HepG2 (cell line): ENCODE results near the gene PIEZO1. TPM values are rescaled to one million over a fixed set of nuclear protein-coding genes. Genes with fewer than 3 reads are reported as not detected.
A peak's percentile ranks its signal among the peaks of the same experiment; 100 is the strongest.

Experiments
- AGO2 ChIP-seq: fragments of 200-400 bp; formaldehyde crosslinking; optimal IDR thresholded peaks from 2 replicates; pipeline ENCODE3; 2017; ENCODE audit warnings: mild to moderate bottlenecking, low read depth, low read length, moderate library complexity
- EEA1 ChIP-seq: sonication (generic); formaldehyde crosslinking; IDR thresholded peaks from 2 replicates; pipeline ENCODE4 v1.5.1; 2020; ENCODE audit warnings: mild to moderate bottlenecking, missing genetic modification reagents, borderline replicate concordance
- ELF3 ChIP-seq: IDR thresholded peaks from 2 replicates; pipeline ENCODE4 v1.6.1; 2016; ENCODE audit warnings: missing genetic modification reagents, missing compliant biosample characterization
- GTF3A ChIP-seq: sonication (generic); formaldehyde crosslinking; conservative IDR thresholded peaks from 2 replicates; pipeline ENCODE4 v1.4.0; 2020; ENCODE audit warnings: mild to moderate bottlenecking, missing genetic modification reagents
- HOXA7 ChIP-seq: sonication (generic); formaldehyde crosslinking; IDR thresholded peaks from 2 replicates; pipeline ENCODE4 v1.8.1; 2022; ENCODE audit warnings: mild to moderate bottlenecking, missing genetic modification reagents, moderate library complexity
- IRF2 ChIP-seq: IDR thresholded peaks from 2 replicates; pipeline ENCODE4 v1.6.1; 2018; ENCODE audit warnings: missing genetic modification reagents, missing compliant biosample characterization
- KDM3A ChIP-seq: IDR thresholded peaks from 2 replicates; pipeline ENCODE4 v1.6.1; 2018; ENCODE audit warnings: low read depth, missing compliant biosample characterization
- MAX ChIP-seq: IDR thresholded peaks from 2 replicates; pipeline ENCODE4 v1.6.1; 2012; ENCODE audit warnings: inconsistent platforms
- MAZ ChIP-seq, 2 experiments: sonication (generic) in 1 of 2; formaldehyde crosslinking in 1 of 2; IDR thresholded peaks; 2 replicates each; pipeline versions ENCODE4 v1.5.0 to v1.6.1; 2012 to 2020; ENCODE audit warnings: low read depth in 2 of 2, mild to moderate bottlenecking in 2 of 2, borderline replicate concordance in 1 of 2, improper control_type of control experiment in 1 of 2, low read length in 1 of 2, missing genetic modification reagents in 1 of 2, moderate library complexity in 1 of 2
- MBNL3 ChIP-seq: fragments of 250-450 bp; sonication (Bioruptor Pico); conservative IDR thresholded peaks from 2 replicates; pipeline ENCODE4 v1.8.0; 2022; ENCODE audit warnings: mild to moderate bottlenecking, inconsistent platforms
- MEF2D ChIP-seq: sonication (generic); formaldehyde crosslinking; IDR thresholded peaks from 2 replicates; pipeline ENCODE4 v1.5.1; 2020; ENCODE audit warnings: mild to moderate bottlenecking, missing genetic modification reagents
- MTF2 ChIP-seq: sonication (generic); formaldehyde crosslinking; IDR thresholded peaks from 2 replicates; pipeline ENCODE4 v1.5.0; 2020; ENCODE audit warnings: missing genetic modification reagents, borderline replicate concordance
- NFRKB ChIP-seq: fragments of 450-650 bp; IDR thresholded peaks from 2 replicates; pipeline ENCODE4 v1.6.1; 2017
- NR2F6 ChIP-seq, 2 experiments: IDR thresholded peaks; 2 replicates each; pipeline ENCODE4 v1.6.1; 2016; ENCODE audit warnings: antibody characterized with exemption in 1 of 2, mild to moderate bottlenecking in 1 of 2
- PAWR ChIP-seq: sonication (generic); formaldehyde crosslinking; IDR thresholded peaks from 2 replicates; pipeline ENCODE4 v1.4.0; 2020; ENCODE audit warnings: missing genetic modification reagents, mild to moderate bottlenecking, borderline replicate concordance
- POLR2AphosphoS5 ChIP-seq: IDR thresholded peaks from 2 replicates; pipeline ENCODE4 v1.6.1; 2012; ENCODE audit warnings: low read depth, low read length
- REXO4 ChIP-seq: sonication (generic); formaldehyde crosslinking; IDR thresholded peaks from 2 replicates; pipeline ENCODE4 v1.8.0; 2022; ENCODE audit warnings: missing genetic modification reagents, mild to moderate bottlenecking, borderline replicate concordance
- RFX1 ChIP-seq: fragments of 450-650 bp; IDR thresholded peaks from 2 replicates; pipeline ENCODE4 v1.6.1; 2017
- SP4 ChIP-seq: sonication (generic); formaldehyde crosslinking; IDR thresholded peaks from 2 replicates; pipeline ENCODE4 v1.8.1; 2023; ENCODE audit warnings: mild to moderate bottlenecking, missing genetic modification reagents
- SP5 ChIP-seq: IDR thresholded peaks from 2 replicates; pipeline ENCODE4 v1.6.1; 2016; ENCODE audit warnings: low read depth, borderline replicate concordance
- TERF1 ChIP-seq: sonication (generic); formaldehyde crosslinking; IDR thresholded peaks from 2 replicates; pipeline ENCODE4 v1.8.0; 2022; ENCODE audit warnings: mild to moderate bottlenecking, missing genetic modification reagents, moderate library complexity
- THAP8 ChIP-seq: sonication (generic); formaldehyde crosslinking; IDR thresholded peaks from 2 replicates; pipeline ENCODE4 v1.5.1; 2020; ENCODE audit warnings: missing genetic modification reagents, mild to moderate bottlenecking, borderline replicate concordance
- ZNF326 ChIP-seq: sonication (generic); formaldehyde crosslinking; IDR thresholded peaks from 2 replicates; pipeline ENCODE4 v1.4.0; 2020; ENCODE audit warnings: missing genetic modification reagents, borderline replicate concordance
- ZNF550 ChIP-seq: sonication (generic); formaldehyde crosslinking; IDR thresholded peaks from 2 replicates; pipeline ENCODE4 v1.4.0; 2020; ENCODE audit warnings: mild to moderate bottlenecking, missing genetic modification reagents, borderline replicate concordance
- ZNF737 ChIP-seq: sonication (generic); formaldehyde crosslinking; IDR thresholded peaks from 2 replicates; pipeline ENCODE4 v1.5.0; 2020; ENCODE audit warnings: missing genetic modification reagents, mild to moderate bottlenecking, borderline replicate concordance
- ZNF761 ChIP-seq: sonication (generic); formaldehyde crosslinking; conservative IDR thresholded peaks from 2 replicates; pipeline ENCODE4 v1.4.0; 2020; ENCODE audit warnings: mild to moderate bottlenecking, missing genetic modification reagents
- ZNF883 ChIP-seq: sonication (generic); formaldehyde crosslinking; IDR thresholded peaks from 2 replicates; pipeline ENCODE4 v1.5.1; 2020; ENCODE audit warnings: mild to moderate bottlenecking, missing genetic modification reagents; ENCODE audit errors: not compliant biosample characterization
- ZSCAN31 ChIP-seq: sonication (generic); formaldehyde crosslinking; IDR thresholded peaks from 2 replicates; pipeline ENCODE4 v1.5.0; 2020; ENCODE audit warnings: low read depth, mild to moderate bottlenecking, missing genetic modification reagents
- polyA plus RNA-seq, 8 experiments: library from polyadenylated mRNA; depleted of rRNA in 3 of 8; stranded (reverse) in 7 of 8; unstranded in 1 of 8; fragments of >200 nt; fragmentation: Illumina TruSeq in 4 of 8; extraction: Trizol in 4 of 8; gene quantifications; 2 replicates each; pipeline versions ENCODE4 v1.2.1 to v1.2.3, GENCODE V29; 2011 to 2016; ENCODE audit warnings: low read depth in 4 of 8, missing spikeins in 1 of 8, mixed read lengths in 1 of 8; ENCODE audit not compliant: insufficient read depth in 1 of 8
- total RNA-seq, 5 experiments: library from RNA; depleted of rRNA; stranded (reverse); fragments of >200 nt; fragmentation: Illumina TruSeq; extraction: Trizol; gene quantifications; 2 replicates each; pipeline ENCODE4 v1.2.3, GENCODE V29; 2016; ENCODE audit warnings: low read depth in 1 of 5
- TF ChIP-seq, protein P1 (sequence below): sonication (generic); formaldehyde crosslinking; IDR thresholded peaks from 2 replicates; pipeline ENCODE4 v1.8.1; 2023; ENCODE audit warnings: missing genetic modification reagents, mild to moderate bottlenecking, borderline replicate concordance

PIEZO1 gene
- total and polyA plus RNA-seq, 2 of the 13 experiments (the other 11 are each of a cell fraction or from before 2014, with no cell fraction given): 67.9 to 85.0 TPM

DNA sequence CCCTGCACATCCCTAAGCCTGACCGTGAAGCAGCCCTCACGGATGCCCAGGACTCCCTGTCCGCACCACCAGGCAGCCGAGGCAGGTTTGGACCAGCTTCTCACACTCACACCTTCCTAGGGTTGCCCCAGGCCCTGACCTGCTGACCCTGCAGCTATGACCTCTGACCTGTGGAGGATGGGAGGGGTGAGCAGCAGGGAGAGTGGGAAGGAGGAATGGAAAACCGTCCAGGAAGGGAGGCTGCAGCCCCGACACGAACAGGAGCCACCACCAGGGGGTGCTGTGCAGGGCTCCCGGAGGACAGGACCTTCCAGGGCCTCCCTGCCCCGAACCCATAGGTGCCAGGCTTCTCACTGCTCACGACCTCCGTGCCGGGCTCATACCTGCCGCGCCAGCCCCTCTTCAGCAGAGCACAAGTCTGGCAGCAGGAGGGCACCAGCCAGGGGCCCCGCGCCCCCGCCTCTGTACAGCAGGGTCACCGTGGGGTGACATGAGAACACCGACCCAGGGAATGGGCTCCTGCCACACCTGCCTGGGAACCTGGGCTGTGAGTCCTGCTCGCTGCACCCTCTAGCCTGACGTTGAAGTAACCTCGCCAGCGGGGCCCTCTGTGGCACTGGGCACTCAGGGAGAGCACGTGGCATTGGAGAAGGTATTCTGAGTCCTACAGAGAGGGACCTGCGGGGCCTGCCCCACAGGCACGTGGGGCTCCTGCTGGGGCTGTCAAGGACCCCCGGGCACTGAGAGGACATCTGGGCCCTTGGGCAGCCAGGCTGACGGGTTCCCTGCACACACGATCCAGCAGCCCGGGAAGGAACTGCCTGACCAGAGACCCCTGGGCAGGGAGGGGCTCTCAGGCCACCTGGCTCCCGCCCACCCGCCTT lies 41.1 kb downstream of the PIEZO1 start (continued):
- TF ChIP-seq ZNF737 (CRISPR knock-in tag): no peak
- no peak for TF ChIP-seq ELF3 (CRISPR knock-in tag)
- no peak for TF ChIP-seq POLR2AphosphoS5
- TF ChIP-seq REXO4: no peak
- TF ChIP-seq MTF2: no peak
- TF ChIP-seq THAP8 (CRISPR knock-in tag): no peak
- no peak for TF ChIP-seq MAX
- no peak for TF ChIP-seq TERF1 (CRISPR knock-in tag)
- TF ChIP-seq MAZ (IDR thresholded peaks at IDR 0.05; ENCODE audit: borderline replicate concordance, low read depth, low read length): no peak
- TF ChIP-seq MAZ (CRISPR knock-in tag; IDR thresholded peaks at IDR 0.05; ENCODE audit: low read depth): no peak; the same call in 1 of the 2 replicates
- peak; percentile 80; the same call in 1 of the 2 replicates for TF ChIP-seq ZNF550
- TF ChIP-seq NR2F6 (IDR thresholded peaks at IDR 0.05): peak; percentile 91; the same call in 1 of the 2 replicates
- peak; percentile 84 for TF ChIP-seq NR2F6 (CRISPR knock-in tag; IDR thresholded peaks at IDR 0.05)
- no peak for TF ChIP-seq ZNF883 (CRISPR knock-in tag)
- TF ChIP-seq GTF3A (CRISPR knock-in tag): no peak
- TF ChIP-seq RFX1: no peak
- TF ChIP-seq PAWR (CRISPR knock-in tag): no peak
- no peak for TF ChIP-seq HOXA7 (CRISPR knock-in tag)
- no peak for TF ChIP-seq SP5
- no peak for TF ChIP-seq MEF2D
- TF ChIP-seq ZNF326 (CRISPR knock-in tag): no peak
- peak; percentile 42; the same call in 1 of the 2 replicates for TF ChIP-seq SP4 (CRISPR knock-in tag)
- peak; percentile 30; the same call in 1 of the 2 replicates for TF ChIP-seq ZSCAN31 (CRISPR knock-in tag)
- TF ChIP-seq AGO2: peak; percentile 72
- TF ChIP-seq MBNL3 (CRISPR knock-in tag): no peak
- TF ChIP-seq NFRKB: no peak
- peak; percentile 25; the same call in 1 of the 2 replicates for TF ChIP-seq IRF2 (CRISPR knock-in tag)
- TF ChIP-seq, protein P1, sequence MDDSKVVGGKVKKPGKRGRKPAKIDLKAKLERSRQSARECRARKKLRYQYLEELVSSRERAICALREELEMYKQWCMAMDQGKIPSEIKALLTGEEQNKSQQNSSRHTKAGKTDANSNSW (CRISPR knock-in tag): no peak
- no peak for TF ChIP-seq EEA1 (CRISPR knock-in tag)
- no peak for TF ChIP-seq KDM3A (CRISPR knock-in tag)
- TF ChIP-seq ZNF761 (CRISPR knock-in tag): 0 out of 2 replicates have a peak, but pooled peaks have one; percentile 31
